A549 treated with AZD2906 at 1 μM for 4 hours (cell line): Measurements from ENCODE around the gene C1orf210. TPM values are rescaled to one million over a fixed set of nuclear protein-coding genes. Genes with fewer than 3 reads are reported as not detected.

Experiments used
- total RNA-seq: library from RNA; stranded (reverse); fragments of 200-300 nt; extraction: Qiagen RNA extraction; gene quantifications from 5 replicates; pipeline ENCODE4 v1.2.3, GENCODE V29; 2022

Gene C1orf210
- 0.07 TPM in 1 of 5 replicates, not detected in the others for total RNA-seq

GRCh38 chr1:43285269-43285990 is at the start of gene C1orf210:
TSS of gene C1orf210 (minus strand) at chr1:43285581. CDS start at chr1:43283270, 2,311 bp downstream.

GRCh38 chr1:43300378-43301094 is 15.2 kb upstream of the C1orf210 start, which contains the start of gene TIE1:
TSS of gene TIE1 (plus strand) at chr1:43300982. CDS start at chr1:43301072, 90 bp downstream.

GRCh38 chr1:43269627-43270375 is 15.6 kb downstream of the C1orf210 start, which contains the start of gene TMEM125:
TSS of gene TMEM125 (plus strand) at chr1:43269983. CDS start at chr1:43272723, 2,740 bp downstream.

Other genes with a start within 250 kb of the C1orf210 start
- gene EBNA1BP2, start 113.3 kb downstream of the C1orf210 start, total RNA-seq, result 170 to 195 TPM (median 177 TPM) in 5 replicates
- gene CFAP57, start 113.3 kb downstream of the C1orf210 start, total RNA-seq, result 0.20 to 0.53 TPM (median 0.38 TPM) in 5 replicates
- gene TMEM125, start 15.6 kb downstream of the C1orf210 start, total RNA-seq, result 0.05 TPM in 1 of 5 replicates, not detected in the others
- 0.06 to 0.12 TPM (median 0.08 TPM) in 4 of 5 replicates, not detected in the other for gene TIE1, start 15.4 kb upstream of the C1orf210 start, total RNA-seq
- 0.08 to 0.31 TPM (median 0.17 TPM) in 4 of 5 replicates, not detected in the other for gene MPL, start 52.2 kb upstream of the C1orf210 start, total RNA-seq
- 179 to 207 TPM (median 198 TPM) in 5 replicates for gene CDC20, start 73.4 kb upstream of the C1orf210 start, total RNA-seq
- gene ELOVL1, start 82.4 kb upstream of the C1orf210 start, total RNA-seq, result 138 to 155 TPM (median 146 TPM) in 5 replicates
- 35.0 to 37.4 TPM (median 35.4 TPM) in 5 replicates for gene MED8, start 104.2 kb upstream of the C1orf210 start, total RNA-seq
- gene SZT2, start 104.3 kb upstream of the C1orf210 start, total RNA-seq, result 5.9 to 7.2 TPM (median 6.3 TPM) in 5 replicates
- gene HYI, start 168.3 kb upstream of the C1orf210 start, total RNA-seq, result 11.5 to 16.4 TPM (median 14.1 TPM) in 5 replicates
- 77.2 to 91.6 TPM (median 89.1 TPM) in 5 replicates for gene PTPRF, start 245.3 kb upstream of the C1orf210 start, total RNA-seq